NCI-H1417 treated with DMSO at 0.1 percent for 48 hours (cell line): Measurements from ENCODE around the gene PLA2G2F.

ENCODE experiments used
- DNase-seq: peaks from one replicate; lab custom pipeline; 2025; lab: John Stamatoyannopoulos, UW

PLA2G2F gene

DNA sequence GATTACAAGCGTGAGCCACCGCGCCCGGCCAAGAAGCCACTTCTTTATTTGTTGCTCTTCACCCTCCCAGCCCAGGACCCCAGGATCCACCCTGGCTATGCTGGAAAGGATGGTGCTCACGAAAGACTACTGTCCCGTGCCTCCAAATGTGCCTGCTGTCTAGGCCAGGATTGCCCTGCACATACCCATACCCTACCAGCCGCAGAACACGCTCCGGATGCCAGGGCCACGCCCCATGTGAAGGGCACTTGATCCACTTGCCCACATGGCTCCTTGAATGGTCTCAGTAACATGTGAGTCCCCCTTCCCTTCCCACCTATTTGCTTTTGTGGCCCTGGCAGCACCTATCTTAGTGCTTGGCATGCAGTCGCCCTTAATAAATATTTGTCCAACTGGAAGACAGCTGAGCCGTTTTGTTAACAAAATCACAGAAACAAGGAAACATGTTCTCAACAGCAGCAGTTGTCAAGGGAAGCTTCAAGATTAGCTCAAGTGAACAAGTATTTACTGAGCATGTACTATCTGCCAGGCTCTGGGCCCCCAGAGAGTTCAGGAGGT, 33.0 kb downstream of the PLA2G2F start:
- DNase-seq = no peak

DNA sequence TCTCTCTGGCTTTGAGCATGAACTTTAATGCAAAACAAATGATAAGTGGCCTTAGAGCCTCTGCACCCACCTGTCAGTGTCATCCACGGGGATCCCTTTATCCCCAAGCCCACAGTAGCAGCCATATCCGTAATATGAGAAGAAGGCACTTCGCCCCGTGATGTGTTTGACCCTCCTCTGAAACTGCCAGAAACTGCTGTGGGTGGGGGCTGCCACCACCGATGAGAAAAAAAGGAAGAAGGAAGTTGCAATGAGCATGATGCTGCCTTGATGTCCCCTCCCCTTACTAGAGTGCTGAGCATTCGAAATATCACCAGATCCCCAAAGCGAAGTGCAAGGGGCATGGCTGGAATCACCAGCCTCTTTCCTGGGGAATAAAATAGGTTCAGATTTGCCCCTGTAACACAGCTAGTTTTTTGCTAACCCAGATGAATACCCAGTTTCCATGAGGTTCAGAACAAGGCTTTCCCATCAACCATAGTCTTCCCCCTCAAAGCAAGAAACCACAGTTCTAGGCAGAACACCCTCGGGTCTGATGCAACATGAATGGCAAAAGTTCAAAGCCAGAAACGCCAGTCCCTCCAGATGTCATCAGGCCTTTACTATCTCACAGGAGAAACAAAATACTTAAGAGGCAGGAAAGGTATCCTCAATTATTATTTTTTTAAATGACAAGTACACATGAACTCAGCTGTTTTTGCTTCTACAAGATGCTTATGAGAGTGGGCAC, 36.0 kb downstream of the PLA2G2F start:
- no peak for DNase-seq

DNA sequence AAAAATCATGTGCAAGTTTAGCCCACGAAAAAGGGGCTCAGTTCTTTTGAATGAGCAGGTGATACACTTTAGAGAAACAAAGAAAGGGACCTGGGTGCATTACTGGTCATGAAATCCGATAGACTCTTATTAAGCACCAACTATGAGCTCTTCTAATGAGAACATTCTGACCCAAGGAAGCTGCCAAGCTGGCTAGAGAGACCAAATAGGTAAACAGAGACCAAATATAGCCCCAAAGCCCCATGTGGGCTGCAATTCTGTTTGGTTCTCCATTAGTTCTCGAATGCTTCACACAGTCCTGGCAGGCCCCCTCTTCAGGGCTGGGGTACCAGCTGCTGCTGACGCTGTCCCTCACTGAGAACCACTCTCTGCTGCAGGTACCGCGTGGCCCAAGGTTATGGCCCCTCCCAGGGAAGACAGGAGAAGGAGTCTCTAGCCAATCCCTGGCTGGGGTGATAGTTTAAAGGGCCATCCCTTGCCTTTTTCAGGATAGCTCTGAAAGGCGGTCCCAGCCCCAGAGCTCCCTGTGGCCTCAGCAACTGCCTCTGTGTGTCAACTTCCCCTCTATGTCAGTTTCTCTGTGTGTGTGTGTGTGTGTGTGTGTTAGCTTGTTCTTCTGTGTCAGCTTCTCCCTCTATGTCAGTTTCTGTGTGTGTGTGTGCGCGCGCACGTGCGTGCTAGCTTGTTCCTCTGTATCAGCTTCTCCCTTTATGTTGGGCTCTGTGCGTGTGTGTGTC, 39.7 kb downstream of the PLA2G2F start:
- no peak for DNase-seq

DNA sequence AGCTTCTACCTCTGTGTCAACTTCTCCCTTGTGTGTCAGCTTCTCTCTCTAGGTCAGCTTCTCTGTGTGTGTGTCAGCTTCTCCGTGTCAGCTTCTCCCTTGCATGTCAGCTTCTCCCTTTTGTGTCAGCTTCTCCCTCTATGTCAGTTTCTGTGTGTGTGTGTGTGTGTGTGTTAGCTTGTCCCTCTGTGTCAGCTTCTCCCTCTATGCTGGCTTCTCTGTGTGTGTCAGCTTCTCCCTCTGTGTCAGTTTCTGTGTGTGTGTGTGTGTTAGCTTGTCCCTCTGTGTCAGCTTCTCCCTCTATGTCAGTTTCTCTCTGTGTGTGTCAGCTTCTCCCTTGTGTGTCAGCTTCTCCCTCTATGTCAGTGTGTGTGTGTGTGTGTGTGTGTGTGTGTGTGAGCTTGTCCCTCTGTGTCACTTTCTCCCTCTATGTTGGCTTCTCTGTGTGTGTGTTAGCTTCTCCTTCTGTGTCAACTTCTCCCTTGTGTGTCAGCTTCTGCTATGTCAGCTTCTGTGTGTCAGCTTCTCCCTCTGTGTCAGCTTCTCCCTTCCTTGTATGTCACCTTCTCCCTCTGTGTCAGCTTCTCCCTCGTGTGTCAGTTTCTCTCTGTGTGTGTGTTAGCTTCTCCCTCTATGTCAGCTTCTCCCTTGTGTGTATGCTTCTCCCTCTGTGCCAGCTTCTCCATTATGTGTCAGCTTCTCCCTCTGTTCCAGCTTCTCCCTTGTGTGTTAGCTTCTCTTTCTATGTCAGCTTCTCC, 40.4 kb downstream of the PLA2G2F start:
- DNase-seq = no peak

DNA sequence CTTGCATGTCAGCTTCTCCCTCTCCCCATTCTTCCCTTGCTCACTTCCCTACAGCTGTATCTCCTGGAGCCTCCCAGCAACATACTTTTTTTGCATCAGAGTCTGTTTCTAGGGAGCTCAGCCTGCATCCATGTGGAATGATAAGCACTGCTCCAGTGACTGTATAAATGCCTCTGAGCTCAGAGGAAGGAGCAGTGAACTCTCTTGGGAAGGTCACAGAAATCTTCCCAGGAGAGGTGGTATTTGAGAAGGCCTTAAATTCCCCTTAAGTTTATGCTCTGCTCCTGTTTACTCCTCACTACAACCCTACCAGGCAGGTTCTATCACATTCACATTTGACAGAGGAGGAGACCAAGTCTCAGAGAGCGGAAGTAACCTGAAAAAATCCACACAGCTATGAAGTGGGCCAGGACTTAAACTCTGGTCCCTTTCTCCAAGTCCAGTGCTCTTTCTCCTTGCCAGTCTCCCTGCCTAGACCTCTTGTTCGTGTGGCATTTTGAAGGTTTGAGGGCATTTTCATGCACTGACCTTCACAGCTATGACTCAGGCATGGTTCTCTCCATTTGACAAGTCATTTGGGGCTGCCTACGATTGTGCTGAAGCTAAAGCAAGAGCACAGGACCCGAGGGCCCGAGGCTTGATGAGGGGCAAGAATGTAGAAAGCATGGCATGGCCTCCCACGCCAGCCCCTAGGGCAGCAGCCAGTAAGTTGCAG, 41.2 kb downstream of the PLA2G2F start:
- no peak for DNase-seq

DNA sequence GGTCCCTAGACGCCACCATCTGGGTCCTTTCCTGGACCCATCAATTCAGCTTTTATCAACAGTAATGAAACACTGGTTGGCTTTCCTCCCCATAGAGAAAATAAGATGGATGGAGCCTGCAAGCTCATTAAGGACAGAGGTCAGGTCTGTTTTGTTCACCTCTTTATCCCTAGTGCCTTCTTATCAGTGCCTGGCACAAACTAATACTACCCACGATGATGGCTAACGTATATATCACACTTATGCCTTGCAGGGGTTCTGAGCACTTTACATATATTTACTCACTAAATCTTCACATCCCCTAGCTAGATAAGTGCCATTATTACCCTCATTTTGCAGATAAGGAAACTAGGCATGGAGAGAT, 41.7 kb downstream of the PLA2G2F start:
- DNase-seq = no peak

DNA sequence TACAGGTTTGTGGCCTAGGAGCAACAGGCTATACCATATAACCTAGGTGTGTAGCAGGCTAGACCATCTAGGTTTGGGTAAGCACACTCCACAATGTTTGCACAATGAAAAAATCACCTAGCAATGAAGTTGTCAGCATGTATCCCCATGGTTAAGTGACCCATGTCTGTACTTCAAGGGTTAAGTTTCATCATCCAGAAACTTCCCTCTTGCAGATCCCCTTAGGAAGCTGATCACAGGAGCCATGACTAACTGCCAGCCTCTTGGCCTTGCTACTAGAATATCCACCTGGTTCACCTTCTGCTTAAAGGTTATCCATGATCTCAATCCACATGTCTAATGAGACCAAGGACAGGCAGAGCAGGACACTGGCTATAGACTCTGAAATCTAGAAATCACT, 43.3 kb downstream of the PLA2G2F start:
- no peak for DNase-seq

DNA sequence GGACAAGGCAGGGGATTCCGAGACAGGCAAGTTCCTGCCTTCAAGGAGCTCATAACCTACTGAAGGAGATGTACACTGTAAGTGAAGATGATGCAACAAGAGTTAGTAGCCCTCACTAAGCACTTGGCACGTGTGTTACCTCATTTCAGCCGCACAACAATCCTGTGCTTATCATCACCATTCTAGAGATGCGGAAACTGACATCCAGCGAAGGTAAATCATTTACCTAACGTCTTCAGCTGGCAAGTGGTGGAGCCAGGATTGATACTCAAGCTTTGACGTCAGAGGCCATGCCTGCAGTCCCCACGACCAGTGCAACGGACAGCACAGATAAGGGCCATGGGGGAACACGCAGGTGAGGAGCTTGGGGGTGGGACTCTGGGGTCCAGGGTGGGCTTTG, 43.9 kb downstream of the PLA2G2F start:
- no peak for DNase-seq

DNA sequence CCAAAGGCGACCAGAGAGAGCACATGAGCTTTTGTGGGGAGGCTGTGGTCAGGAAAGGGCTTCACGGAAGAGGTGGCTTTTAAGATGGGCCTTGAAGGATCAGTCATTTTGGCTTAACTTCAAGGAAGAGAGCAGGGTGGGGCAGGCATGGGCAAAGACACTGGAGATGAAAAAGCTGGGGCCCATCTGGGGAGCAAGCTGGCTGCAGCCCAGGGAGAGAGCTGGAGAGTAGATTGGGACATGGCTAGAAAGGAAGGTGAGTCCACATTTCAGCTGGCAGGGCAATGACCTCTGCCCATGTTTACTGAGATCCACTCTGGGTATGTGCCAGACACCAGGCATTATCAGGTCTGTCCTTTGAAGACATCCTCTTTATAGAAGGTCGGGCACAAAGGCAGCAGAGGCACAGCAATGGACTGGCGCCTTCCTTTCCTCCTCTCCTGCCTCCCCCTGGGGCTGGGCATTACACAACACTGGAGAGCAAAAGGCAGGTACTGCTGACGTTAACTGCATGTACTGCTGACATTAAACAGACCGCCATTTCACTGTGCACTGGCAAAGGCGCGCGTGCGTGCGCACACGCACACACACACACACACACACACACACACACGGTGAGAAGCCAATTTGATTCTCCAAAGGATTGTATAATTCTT, 44.6 kb downstream of the PLA2G2F start:
- no peak for DNase-seq

DNA sequence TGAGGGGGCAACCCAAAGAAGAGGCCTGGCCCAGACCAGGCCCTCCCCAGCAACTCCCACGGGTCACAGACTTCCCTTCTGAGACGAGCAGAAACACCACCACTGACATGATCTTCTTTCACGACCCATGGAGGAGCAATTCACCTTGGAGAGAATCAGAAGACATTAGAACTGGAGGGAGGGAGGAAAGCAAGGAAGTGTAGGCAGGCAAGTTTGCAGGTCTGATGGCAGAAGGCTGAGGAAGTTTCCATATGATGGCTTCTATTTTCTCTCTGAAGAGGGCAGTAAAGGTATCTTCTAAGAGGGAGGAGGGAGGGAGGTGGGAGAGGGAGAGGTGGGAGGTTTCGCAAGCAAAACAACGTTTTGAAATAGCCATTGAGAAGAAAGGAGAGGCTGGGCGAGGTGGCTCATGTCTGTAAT, 45.4 kb downstream of the PLA2G2F start:
- DNase-seq = no peak

DNA sequence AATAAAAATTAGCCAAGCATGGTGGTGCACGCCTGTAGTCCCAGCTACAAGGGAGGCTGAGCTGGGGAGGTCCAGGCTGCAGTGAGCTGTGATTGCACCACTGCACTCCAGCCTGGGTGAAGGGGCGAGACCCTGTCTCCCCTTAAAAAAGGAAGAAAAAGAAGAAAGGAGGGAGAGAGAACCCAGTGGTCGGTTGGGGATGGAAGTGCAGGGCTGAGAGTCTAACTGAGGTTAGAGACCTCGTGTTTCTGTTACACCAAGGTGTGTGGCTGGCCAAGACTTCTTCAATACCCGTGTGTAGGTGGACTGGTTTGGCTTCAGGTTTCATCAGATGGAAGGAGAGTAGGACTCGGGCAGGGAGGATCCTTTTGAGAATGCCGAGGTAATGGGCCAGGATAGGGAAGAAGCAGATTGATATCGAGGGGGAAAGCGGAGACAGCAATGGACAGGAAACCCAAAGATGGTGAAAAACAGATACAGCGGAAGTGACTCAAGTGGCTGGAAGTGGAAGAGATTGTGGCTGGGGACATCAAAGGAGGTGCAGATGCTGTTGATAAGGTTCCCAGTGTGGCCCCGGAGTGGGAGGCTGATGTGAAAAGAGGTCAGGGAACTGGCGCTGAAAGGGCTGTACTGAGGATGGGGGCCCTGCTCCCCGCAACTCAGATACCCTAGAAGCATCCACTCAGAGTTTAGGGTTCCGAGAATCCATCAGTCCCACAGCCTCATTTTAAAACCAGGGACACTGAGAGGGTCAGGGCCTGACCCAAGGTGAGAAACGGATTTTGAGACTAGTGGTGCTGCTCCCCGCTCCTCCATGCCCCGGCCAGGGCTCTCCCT, 46.1 kb downstream of the PLA2G2F start:
- no peak for DNase-seq

DNA sequence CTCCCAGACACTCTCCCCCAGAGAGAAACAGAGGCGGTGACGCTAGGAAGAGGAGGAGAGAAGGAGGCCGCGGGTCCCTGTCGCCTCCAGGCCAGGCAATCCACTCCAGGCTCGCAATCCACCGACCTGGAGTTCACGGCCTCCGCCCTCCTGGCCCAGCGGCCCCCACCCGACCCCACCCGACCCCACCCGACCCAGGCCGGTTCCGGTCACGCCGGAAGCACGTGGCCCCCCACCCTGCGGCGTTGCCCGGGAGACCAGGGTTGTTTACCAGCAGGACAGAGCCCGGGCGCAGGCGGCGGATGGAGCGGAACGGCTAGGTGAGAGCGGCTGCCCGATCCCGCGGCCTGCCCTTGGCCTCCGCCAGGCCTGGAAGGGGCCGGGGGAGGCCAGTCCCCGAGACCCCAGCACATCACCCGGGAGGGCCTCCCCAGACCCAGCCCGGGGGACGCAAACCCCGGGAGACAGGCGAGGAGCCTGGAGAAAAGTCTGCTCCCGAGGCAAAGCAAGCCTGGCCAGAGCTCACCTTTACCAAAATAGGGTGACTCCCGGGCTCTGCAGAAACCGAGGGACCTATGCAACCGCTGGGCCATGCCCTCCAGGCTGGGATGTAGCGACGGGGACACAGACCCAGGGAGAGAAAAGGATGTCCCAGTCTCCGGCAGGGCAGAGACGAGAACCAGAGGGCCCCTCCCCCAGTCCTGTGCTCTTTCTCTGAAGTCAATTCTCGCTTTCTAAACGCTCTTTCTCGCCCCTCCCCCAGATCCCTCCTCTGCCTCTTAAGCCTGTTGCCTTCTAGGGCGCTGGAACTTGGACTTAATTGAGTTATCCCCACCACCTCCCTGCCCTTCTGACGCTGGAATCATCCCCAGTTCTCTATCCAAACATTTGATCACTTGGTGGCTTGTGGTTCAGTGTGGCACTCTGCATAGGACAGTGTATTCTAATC, 47.0 kb downstream of the PLA2G2F start, which contains the start of the genes PLA2G2C and UBXN10:
Gene PLA2G2C, minus strand, starts transcription at position 685 of the 949 bp plus-strand sequence. CDS start 9,155 bp downstream, outside the sequence.
Gene UBXN10, plus strand, starts transcription at position 263 of the 949 bp plus-strand sequence. CDS start 4,466 bp downstream, outside the sequence.
- no peak for DNase-seq

DNA sequence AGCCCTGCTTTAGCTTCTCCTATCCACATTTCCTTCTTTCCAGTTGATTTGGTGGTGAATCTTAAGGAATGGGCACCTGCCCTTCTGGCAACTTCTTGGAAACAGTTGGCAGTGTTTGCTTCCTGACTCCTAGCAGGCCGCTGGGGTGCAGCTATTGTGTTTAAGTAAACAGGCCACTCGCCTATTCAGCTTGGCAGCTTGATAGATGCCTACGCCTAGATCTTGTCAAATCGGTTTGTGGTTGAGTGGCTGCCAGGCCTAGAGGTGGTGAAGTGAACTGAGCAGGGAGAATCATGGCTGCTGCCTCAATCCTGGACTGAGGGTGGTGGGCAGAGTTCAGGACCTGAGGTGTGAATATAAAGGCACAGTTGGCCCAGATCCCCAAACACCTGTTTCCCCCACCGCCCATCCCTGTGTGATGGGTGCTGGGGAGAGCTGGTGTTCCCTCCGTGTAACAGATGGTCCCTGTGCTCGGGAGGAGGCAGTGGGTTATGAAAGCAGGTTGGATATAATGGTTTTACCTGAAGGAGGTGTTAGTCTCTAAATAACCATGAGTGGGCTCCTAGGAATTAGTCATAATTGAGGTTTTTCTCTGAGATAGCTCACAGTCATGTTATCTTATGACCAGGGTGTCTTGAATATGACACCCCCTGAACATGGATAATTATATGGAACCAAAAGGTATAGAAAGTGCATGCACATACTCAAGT, 48.1 kb downstream of the PLA2G2F start:
- no peak for DNase-seq

DNA sequence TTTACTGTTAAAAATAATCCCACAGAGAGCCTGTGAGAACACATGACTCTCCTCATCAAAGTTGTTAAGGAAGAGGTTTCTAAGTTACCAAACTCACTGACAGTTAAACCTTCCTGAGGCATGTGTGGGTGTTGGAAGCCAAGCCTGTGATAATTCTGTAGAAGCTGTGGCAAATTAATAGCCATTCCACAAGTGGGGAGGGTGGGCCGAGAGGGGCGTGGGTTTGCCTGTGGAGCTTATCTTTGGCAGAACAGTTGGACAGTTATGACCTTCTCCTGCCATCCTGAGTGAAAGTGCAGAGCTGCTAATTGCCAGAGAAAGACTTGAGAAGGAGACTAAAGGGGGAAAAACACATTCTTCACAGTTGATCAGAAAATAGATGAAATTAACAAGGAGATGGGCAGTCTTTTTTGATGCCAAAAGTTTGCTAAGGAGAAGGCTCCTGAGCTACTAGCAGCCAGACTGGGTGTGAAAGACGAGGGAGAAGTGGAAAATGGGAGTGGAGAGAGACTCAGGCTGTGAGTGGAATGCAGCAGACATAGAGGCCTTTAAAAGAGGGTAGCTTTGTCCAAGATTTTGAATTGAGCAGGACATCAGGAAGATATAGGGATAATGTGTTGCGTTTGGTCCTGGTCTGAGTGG, 48.8 kb downstream of the PLA2G2F start:
- DNase-seq = no peak

DNA sequence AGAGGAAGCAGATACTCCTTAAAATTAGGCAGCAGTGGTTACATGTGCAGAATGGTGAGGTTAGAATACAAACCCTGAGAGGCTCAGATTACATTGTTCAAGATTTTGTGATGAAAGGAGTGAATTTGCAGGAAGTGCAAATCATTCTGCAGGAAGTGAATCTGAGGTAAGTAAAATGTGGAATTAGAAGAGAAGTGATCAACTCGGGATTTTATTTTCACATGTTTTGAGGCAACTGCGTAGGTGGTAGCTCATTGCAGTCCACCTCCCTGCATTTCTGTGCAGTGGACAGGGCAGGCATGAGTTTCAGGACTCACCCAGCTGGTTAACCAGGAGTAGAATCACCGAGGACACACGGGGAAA, 49.3 kb downstream of the PLA2G2F start:
- DNase-seq = no peak

DNA sequence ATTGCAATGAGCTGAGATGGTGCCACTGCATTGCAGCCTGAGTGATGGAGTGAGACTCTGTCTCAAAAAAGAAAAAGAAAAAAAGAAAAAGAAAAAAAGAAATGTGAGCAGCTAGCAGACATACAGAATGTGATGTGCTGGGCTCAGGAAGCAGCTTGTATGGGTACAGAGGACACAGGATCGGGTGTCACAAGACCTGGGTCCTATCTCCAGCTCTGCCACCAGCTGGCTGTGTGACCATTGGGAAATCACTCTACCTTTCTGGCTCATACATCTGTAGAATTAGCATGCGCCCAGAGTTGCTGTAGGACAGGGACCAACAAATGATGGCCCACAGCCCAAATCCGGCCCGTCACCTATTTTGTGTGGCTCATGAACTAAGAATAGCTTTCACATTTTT, 50.5 kb downstream of the PLA2G2F start:
- no peak for DNase-seq

DNA sequence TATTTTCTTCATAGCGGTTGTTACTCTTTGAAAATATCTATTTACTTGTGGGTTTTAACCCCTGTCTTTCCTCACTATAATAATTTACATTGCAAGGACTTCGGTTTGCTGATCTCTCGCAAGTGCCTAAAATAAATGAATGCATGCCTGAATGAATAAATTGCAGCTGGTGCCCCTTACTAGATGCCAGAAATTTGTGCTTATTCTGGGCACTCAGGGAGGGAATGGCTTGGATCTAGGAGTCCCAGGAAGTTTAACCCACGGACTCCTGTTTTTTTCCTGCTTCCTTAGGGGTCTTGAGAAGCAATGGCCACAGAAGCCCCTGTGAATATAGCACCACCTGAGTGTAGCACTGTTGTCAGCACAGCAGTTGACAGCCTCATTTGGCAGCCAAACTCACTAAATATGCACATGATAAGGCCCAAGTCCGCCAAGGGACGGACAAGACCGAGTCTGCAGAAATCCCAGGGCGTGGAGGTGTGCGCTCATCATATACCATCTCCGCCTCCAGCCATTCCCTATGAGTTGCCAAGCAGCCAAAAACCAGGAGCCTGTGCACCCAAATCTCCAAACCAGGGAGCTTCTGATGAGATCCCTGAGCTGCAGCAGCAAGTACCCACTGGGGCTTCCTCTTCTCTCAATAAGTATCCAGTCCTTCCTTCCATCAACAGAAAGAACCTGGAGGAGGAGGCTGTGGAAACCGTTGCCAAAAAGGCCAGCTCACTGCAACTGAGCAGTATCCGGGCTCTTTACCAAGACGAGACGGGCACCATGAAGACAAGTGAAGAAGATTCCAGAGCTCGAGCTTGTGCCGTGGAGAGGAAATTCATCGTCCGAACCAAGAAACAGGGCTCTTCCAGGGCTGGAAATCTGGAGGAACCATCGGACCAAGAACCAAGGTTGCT, 51.4 kb downstream of the PLA2G2F start:
- DNase-seq = no peak
